NCI-H2107 (cell line): Measurements from ENCODE around the gene METRN.
A peak's percentile ranks its signal among the peaks of the same experiment; 100 is the strongest.

Experiments used
- DNase-seq: peaks from one replicate; lab custom pipeline; 2025; lab: John Stamatoyannopoulos, UW

METRN gene

DNA sequence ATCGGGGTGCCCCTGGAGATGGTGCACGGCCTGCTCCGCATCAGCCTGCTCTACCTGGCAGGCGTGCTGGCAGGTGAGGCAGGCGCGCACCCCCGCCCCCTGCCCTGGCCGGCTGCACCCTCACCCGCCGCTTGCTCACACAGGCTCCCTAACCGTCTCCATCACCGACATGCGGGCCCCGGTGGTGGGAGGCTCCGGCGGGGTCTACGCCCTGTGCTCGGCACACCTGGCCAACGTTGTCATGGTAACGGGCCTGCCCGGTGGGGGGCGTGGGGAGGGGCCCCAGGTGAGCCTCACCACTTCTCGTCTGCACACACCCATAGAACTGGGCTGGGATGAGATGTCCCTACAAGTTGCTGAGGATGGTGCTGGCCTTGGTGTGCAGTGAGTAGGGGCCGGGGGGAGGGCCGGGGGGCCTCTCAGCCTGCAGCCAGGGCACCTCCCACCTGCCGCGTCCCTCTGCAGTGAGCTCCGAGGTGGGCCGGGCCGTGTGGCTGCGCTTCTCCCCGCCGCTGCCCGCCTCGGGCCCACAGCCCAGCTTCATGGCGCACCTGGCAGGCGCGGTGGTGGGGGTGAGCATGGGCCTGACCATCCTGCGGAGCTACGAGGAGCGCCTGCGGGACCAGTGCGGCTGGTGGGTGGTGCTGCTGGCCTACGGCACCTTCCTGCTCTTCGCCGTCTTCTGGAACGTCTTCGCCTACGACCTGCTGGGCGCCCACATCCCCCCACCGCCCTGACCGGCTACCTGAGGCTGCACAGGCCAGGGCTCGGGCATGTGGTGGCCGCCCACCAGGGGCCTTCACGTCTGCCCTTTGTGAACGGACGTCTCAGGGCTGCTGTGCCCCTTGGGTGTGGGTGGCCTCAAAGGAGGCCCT is 37.4 kb upstream of the METRN start:
- DNase-seq, result no peak

GRCh38 chr16:678209-678857 is 36.6 kb upstream of the METRN start:
- DNase-seq, result no peak

GRCh38 chr16:678858-679813 is 35.8 kb upstream of the METRN start:
- DNase-seq, result no peak

DNA sequence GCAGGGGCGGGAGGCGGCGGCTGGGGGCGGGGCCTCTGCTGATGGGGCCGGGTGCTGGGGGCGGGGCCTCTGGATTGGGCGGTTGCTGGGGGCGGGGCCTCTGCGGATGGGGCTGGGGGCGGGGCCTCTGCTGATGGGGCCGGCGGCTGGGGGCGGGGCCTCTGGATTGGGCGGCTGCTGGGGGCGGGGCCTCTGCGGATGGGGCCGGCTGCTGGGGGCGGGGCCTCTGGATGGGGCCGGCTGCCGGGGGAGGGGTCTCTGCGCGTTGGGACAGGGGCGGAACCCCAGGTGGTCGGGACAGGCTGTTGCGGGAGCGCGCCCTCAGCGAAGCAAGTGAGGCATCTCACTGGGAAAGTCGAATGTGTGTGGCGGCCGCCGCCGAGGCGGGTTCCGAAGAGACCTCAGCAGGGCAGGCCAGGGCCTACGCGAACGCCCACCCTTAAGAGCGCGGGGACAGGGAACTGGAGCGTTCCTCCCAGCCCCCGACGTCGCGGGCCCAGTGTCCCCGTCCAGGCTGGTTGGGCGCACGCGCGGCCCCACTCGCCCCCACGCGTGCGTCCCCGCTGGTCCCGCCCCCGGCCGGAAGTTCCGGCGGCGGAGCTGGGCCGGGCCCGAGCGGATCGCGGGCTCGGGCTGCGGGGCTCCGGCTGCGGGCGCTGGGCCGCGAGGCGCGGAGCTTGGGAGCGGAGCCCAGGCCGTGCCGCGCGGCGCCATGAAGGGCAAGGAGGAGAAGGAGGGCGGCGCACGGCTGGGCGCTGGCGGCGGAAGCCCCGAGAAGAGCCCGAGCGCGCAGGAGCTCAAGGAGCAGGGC is 34.9 kb upstream of the METRN start, which contains the start of gene STUB1:
TSS of gene STUB1 (plus strand) at position 597 of the 811 bp plus-strand sequence. CDS start at position 713, 116 bp downstream.
- DNase-seq, result peak; percentile 65

DNA sequence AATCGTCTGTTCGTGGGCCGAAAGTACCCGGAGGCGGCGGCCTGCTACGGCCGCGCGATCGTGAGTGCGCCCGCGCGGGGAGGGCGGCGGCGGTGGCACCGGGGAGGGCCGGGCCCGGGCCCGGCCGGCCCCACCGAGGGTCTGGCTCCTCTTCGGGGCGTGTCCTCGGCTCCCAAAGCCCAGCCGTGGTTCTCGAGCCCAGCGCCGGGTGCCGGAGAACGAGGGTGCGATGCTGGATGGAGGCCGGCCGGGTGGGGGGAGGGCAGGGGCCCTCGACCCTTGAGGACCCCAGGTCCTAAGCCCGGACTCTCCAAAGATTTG is 34.3 kb upstream of the METRN start:
- no peak for DNase-seq

GRCh38 chr16:680967-681745 is 33.8 kb upstream of the METRN start:
- no peak for DNase-seq

GRCh38 chr16:681746-682427 is 33.0 kb upstream of the METRN start:
- no peak for DNase-seq

DNA sequence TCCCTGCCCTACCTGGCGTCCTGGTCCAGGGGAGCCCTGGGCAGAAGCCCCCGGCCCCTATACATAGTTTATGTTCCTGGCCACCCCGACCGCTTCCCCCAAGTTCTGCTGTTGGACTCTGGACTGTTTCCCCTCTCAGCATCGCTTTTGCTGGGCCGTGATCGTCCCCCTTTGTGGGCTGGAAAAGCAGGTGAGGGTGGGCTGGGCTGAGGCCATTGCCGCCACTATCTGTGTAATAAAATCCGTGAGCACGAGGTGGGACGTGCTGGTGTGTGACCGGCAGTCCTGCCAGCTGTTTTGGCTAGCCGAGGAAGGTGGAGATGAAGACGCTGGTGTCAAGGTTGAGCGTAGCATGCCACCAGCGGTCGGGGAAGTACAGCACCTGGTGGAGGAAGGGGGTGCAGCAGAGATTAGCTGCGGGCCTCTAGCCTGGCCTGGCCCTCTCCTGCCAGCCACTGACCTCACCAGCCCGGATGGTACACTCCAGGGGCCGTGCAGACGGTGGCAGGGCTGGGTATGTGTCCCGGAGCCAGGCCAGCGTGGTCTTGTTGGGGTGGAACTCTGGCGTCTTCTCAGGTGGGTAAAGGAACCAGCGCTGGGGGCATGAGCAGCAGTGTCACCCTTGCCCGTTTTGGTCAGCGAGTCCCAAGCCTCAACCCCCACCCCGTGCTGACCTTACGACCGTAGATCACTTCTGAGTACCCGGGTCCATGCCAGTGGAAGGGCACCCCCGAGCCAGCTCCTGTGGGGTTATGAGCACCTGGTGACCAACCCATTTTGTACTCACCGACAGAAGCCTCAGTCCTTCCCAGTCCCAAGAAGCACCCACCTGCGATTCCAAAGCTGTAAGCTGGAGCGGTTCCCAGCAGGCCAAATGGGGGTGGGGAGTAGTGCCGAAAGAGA is 32.2 kb upstream of the METRN start:
- DNase-seq, result no peak

DNA sequence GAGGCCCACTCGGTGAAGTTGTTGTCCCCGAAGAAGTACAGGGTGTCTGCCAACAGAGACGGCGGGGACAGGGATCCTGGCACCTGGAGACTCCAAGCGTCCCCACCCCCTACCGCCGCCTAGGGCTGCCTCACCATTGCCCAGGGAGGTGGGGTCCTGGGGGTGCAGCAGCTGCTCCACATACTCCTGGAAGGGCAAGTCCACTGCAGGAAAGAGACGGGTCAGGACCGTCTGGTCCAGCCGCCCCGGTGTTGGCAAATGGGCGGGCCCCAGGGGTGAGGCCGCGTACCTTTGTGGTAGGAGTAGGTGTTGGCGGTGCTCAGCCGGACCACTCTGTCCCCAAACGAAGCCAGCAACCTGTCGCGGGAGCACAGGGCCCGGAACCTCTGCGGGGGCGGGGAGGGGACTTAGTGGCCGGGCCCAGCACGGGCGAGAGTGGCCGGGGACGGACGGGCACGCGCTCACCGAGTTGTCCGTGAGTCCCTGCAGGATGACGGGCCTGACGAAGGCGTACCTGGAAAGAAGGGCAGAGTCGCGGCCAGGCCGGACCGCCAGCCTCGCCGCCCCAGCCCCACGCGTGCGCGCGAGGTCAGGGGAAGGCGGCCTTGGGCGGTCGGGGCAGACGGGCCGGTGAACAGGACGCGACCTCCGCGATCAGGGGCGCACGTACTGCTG is 31.4 kb upstream of the METRN start:
- DNase-seq, result no peak

- DNase-seq, result peak; percentile 90
Observed at GRCh38 chr16:684071-684794, 30.7 kb upstream of the METRN start, which contains the start of gene JMJD8. Gene JMJD8, minus strand, starts transcription at chr16:684334. Its CDS starts 15 bp downstream, at chr16:684319.

GRCh38 chr16:684961-685696 is 29.8 kb upstream of the METRN start:
- peak; percentile 59 for DNase-seq

- no peak for DNase-seq
Observed at GRCh38 chr16:685967-686366, 29.0 kb upstream of the METRN start.

- DNase-seq, result no peak
Observed at GRCh38 chr16:686459-687260, 28.3 kb upstream of the METRN start.

- DNase-seq, result no peak
Observed at GRCh38 chr16:687499-687898, 27.4 kb upstream of the METRN start.

DNA sequence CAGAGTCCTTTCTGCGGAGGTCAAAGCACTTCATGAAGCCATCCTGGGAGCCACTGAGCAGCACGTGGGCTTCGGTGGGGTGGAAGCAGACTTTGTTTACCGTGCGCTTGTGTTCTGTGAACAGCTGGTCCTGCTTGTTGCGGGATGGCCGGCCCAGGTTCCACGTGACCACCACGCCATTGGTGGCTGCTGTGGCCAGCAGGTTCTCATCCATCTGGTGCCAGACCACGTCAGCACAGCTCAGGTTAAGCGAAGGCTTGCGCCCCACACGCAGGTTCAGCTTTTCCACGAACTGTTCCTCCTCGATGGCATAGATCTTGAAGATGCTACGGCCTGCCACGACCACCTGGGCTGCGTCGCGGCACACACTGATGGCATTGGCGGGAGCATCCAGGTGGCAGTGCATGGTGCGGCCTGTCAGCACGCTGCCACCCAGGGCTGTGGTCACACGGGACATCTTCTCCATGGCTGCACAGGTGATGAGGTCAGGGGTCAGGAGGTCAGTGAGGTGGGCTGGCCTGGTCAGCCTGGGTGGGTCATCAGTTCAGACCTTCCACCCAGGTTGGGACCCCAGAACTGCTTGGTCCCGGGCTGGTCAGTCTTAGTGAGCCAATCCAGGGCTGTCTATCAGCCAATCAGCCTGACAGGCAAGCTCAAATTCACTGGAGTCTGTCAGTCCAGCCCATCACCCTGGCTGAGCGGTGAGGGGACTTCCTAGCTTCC is 25.6 kb upstream of the METRN start:
- DNase-seq, result no peak
